Smooth muscle cell (in vitro differentiated cells): Measurements from ENCODE around the gene CYP4F2. TPM values are rescaled to one million over a fixed set of nuclear protein-coding genes. Genes with fewer than 3 reads are reported as not detected.
"Not testable (repeated sequence)": the region's sequence is repeated elsewhere in the genome, so short reads cannot be mapped to it uniquely, and the experiment has no call there.

ENCODE experiments used
- DNase-seq: peaks from one replicate; lab custom pipeline; 2025; ENCODE audit not compliant: unreplicated experiment; lab: John Stamatoyannopoulos, UW
- H2AFZ ChIP-seq: fragments of 200-600 bp; sonication (generic); 2 replicates; pipeline ENCODE4 v1.6.0; 2016; ENCODE audit warnings: antibody characterized with exemption, low read depth, mild to moderate bottlenecking
- H3F3A ChIP-seq: fragments of 200-600 bp; sonication (generic); 2 replicates; pipeline ENCODE4 v1.6.0; 2017; ENCODE audit warnings: antibody characterized with exemption, low read depth
- H3K27ac ChIP-seq: fragments of 200-600 bp; sonication (generic); 2 replicates; pipeline ENCODE4 v1.5.1; 2016; ENCODE audit warnings: low read depth, mild to moderate bottlenecking
- H3K27me3 ChIP-seq: fragments of 200-600 bp; sonication (generic); 2 replicates; pipeline ENCODE4 v1.6.1; 2016; ENCODE audit warnings: low read depth, mild to moderate bottlenecking
- H3K36me3 ChIP-seq: fragments of 200-600 bp; sonication (generic); 2 replicates; pipeline ENCODE4 v1.5.1; 2016; ENCODE audit warnings: low read depth
- H3K4me1 ChIP-seq: fragments of 200-600 bp; sonication (generic); 2 replicates; pipeline ENCODE4 v1.5.1; 2016; ENCODE audit warnings: low read depth
- H3K4me2 ChIP-seq: fragments of 200-600 bp; sonication (generic); 2 replicates; pipeline ENCODE4 v1.6.0; 2016; ENCODE audit warnings: mild to moderate bottlenecking
- H3K4me3 ChIP-seq: fragments of 200-600 bp; sonication (generic); 2 replicates; pipeline ENCODE4 v1.5.1; 2016; ENCODE audit warnings: mild to moderate bottlenecking
- H3K79me2 ChIP-seq: fragments of 200-600 bp; sonication (generic); 2 replicates; pipeline ENCODE4 v1.6.0; 2016; ENCODE audit warnings: low read depth, mild to moderate bottlenecking
- H3K9ac ChIP-seq: fragments of 200-600 bp; sonication (generic); 2 replicates; pipeline ENCODE4 v1.6.0; 2016; ENCODE audit warnings: low read depth
- H3K9me3 ChIP-seq: fragments of 200-600 bp; sonication (generic); replicated peaks from 2 replicates; pipeline ENCODE4 v1.5.1; 2016; ENCODE audit warnings: low read depth
- H4K20me1 ChIP-seq: fragments of 200-600 bp; sonication (generic); 2 replicates; pipeline ENCODE4 v1.6.0; 2016; ENCODE audit warnings: low read depth
- WGBS: methylation state at CpG from one replicate; pipeline ENCODE4 v1.1.7; 2016; ENCODE audit warnings: low lambda C conversion rate; 5-methylcytosine and 5-hydroxymethylcytosine counted together
- polyA plus RNA-seq: library from polyadenylated mRNA; unstranded; fragments of >200 nt; fragmentation: Nextera tagmentation; extraction: Ambion mirVana; gene quantifications from 2 replicates; pipeline ENCODE4 v1.2.1, GENCODE V29; 2016
- total RNA-seq: library from RNA; depleted of rRNA; stranded (reverse); fragments of >200 nt; gene quantifications from 2 replicates; pipeline ENCODE4 v1.2.3, GENCODE V29; 2014
- TF ChIP-seq, protein P1 (sequence below): fragments of 200-600 bp; sonication (generic); IDR thresholded peaks from 2 replicates; pipeline ENCODE4 v1.5.1; 2017; ENCODE audit warnings: borderline replicate concordance, mild to moderate bottlenecking, antibody characterized with exemption; ENCODE audit not compliant: insufficient read depth, poor library complexity, severe bottlenecking

CYP4F2 gene
- total and polyA plus RNA-seq, 2 experiments from 2014 or later = not detected

DNA sequence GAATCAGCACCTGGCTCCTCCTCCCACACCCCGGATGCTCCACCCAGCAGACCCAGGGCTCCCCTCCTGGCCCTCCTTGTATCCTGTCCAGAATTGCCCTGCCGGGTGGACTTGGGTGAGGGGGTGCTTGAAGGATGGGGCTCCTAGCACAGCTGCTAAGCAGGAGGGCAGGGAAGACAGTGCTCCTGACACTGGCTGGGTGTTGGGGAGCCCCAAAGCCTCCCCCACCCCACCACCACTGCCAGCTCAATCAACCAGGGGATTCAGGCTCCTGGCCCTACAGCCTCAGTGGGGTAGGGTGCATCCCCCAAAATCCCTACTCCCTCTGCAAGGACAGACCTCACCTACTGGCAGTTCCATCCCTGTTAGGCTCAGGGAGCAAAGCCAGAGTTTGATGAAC lies 39.1 kb upstream of the CYP4F2 start:
- no peak overlapping the region for H3K4me2 ChIP-seq
- H4K20me1 ChIP-seq = no peaks in the 10 kb centered on the region
- no peaks in the 10 kb centered on the region for H3K9me3 ChIP-seq
- H2AFZ ChIP-seq = no peak overlapping the region
- no peak overlapping the region for H3K27ac ChIP-seq
- no peaks in the 10 kb centered on the region for H3K4me1 ChIP-seq
- TF ChIP-seq, protein P1, sequence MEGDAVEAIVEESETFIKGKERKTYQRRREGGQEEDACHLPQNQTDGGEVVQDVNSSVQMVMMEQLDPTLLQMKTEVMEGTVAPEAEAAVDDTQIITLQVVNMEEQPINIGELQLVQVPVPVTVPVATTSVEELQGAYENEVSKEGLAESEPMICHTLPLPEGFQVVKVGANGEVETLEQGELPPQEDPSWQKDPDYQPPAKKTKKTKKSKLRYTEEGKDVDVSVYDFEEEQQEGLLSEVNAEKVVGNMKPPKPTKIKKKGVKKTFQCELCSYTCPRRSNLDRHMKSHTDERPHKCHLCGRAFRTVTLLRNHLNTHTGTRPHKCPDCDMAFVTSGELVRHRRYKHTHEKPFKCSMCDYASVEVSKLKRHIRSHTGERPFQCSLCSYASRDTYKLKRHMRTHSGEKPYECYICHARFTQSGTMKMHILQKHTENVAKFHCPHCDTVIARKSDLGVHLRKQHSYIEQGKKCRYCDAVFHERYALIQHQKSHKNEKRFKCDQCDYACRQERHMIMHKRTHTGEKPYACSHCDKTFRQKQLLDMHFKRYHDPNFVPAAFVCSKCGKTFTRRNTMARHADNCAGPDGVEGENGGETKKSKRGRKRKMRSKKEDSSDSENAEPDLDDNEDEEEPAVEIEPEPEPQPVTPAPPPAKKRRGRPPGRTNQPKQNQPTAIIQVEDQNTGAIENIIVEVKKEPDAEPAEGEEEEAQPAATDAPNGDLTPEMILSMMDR = no peak
- 87% methylated on average over 2 of the region's 2 CpGs for WGBS
- no peaks in the 10 kb centered on the region for H3K36me3 ChIP-seq
- no peaks in the 10 kb centered on the region for H3F3A ChIP-seq
- H3K9ac ChIP-seq = no peak overlapping the region
- no peak overlapping the region for H3K4me3 ChIP-seq
- H3K27me3 ChIP-seq = no peaks in the 10 kb centered on the region
- DNase-seq = no peak
- H3K79me2 ChIP-seq = no peaks in the 10 kb centered on the region

- WGBS = 74% methylated on average over 3 of the region's 3 CpGs
Observed at GRCh38 chr19:15936173-15936572, 38.3 kb upstream of the CYP4F2 start.

GRCh38 chr19:15935167-15935702 lies 37.4 kb upstream of the CYP4F2 start:
- no peaks in the 10 kb centered on the region for H3F3A ChIP-seq
- no peak overlapping the region for H3K27ac ChIP-seq
- H3K9me3 ChIP-seq = peaks cover 4% of the 10 kb centered on the region
- H3K4me2 ChIP-seq = no peak overlapping the region
- H3K36me3 ChIP-seq = no peaks in the 10 kb centered on the region
- no peaks in the 10 kb centered on the region for H3K4me1 ChIP-seq
- 69% methylated on average over 3 of the region's 3 CpGs for WGBS
- no peak overlapping the region for H3K9ac ChIP-seq
- no peaks in the 10 kb centered on the region for H3K27me3 ChIP-seq
- H4K20me1 ChIP-seq = no peaks in the 10 kb centered on the region
- no peaks in the 10 kb centered on the region for H3K79me2 ChIP-seq
- TF ChIP-seq, protein P1 = no peak
- H3K4me3 ChIP-seq = no peak overlapping the region
- no peak for DNase-seq
- no peak overlapping the region for H2AFZ ChIP-seq

More at GRCh38 chr19:15936173-15936572, 38.3 kb upstream of the CYP4F2 start:
- Histone ChIP-seq H4K20me1 (no peaks in the 10 kb centered on the region), H2AFZ (no peak overlapping the region), H3K79me2 (no peaks in the 10 kb centered on the region), H3K4me3 (no peak overlapping the region), H3K4me2 (no peak overlapping the region), H3K27ac (no peak overlapping the region), H3K36me3 (no peaks in the 10 kb centered on the region), H3F3A (no peaks in the 10 kb centered on the region), H3K9ac (no peak overlapping the region), H3K27me3 (no peaks in the 10 kb centered on the region), H3K4me1 (no peaks in the 10 kb centered on the region), H3K9me3 (no peaks in the 10 kb centered on the region)
- DNase-seq = no peak
- TF ChIP-seq, protein P1 = no peak

DNA sequence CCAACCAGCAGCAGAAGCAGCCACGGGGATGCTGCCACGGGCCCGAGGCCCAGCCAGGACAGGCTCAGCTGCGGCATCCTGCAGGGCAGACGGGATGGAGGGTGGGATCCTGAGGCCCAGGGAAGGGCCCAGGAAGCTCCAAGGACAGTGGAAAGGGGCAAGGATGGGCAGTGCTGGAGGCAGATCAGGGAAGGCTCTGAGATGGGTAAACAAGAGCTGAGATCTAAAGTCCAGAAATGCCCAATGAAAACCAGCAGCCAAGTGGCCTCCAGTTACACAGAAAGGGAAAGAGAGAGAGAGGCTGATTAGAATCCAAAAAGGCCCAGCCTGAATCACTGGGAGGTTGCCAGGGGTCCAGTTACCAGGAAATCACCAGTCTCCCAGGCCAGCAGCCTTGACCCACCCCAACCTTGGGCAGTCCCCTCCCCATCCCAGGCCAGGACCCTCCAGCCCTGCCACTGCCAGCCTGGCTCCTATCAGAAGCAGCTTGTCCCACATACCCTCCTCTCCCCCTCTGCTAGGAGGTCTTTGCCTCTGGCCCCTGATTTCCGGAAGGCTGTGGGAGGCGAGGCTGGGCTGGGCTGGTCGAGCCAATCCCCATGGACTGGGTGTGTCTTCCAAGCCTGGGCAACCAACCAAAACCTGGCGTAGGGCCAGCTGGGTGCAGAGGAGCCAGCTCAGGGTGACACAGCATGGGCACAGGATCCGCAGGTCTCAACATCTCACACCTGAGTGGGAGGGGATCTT lies 36.6 kb upstream of the CYP4F2 start, which contains the start of gene CYP4F11:
TSS of gene CYP4F11 (minus strand) at position 198 of the 747 bp plus-strand sequence. CDS start at position 77, 121 bp downstream.
- no peak within 1 kb of the TSS for H3K27ac ChIP-seq
- no peaks in the 10 kb centered on the region for H3K79me2 ChIP-seq
- no peak for DNase-seq
- H4K20me1 ChIP-seq = no peaks in the 10 kb centered on the region
- no peaks in the 10 kb centered on the region for H3K27me3 ChIP-seq
- H3K36me3 ChIP-seq = no peaks in the 10 kb centered on the region
- H3K9ac ChIP-seq = no peak within 1 kb of the TSS
- TF ChIP-seq, protein P1 = no peak
- H3K4me2 ChIP-seq = no peak within 1 kb of the TSS
- peaks cover 4% of the 10 kb centered on the region for H3K9me3 ChIP-seq
- H3K4me1 ChIP-seq = no peaks in the 10 kb centered on the region
- H3K4me3 ChIP-seq = no peak within 1 kb of the TSS
- H2AFZ ChIP-seq = no peak within 1 kb of the TSS
- no peaks in the 10 kb centered on the region for H3F3A ChIP-seq
- 67% methylated on average over 10 of the region's 10 CpGs for WGBS

DNA sequence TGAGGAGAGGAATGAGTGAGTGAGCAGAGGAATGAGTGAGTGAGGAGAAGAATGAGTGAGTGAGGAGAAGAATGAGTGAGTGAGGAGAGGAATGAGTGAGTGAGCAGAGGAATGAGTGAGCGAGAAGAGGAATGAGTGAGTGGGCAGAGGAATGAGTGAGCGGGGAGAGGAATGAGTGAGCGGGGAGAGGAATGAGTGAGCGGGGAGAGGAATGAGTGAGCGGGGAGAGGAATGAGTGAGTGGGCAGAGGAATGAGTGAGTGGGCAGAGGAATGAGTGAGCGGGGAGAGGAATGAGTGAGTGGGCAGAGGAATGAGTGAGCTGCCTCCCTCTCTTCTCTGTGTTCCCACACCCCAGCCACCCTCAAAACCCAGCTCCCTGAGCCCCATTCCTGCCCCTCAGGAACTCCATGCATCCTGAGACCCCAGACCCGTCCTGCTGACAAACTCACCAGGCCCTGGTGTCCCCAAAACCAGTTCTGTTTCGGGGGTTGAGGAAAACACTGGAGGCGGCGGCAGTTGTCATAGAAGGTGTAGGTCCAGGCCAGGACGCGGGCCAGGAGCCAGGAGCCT lies 36.0 kb upstream of the CYP4F2 start:
- not testable (repeated sequence) for H3K4me1 ChIP-seq, H3K9me3 ChIP-seq, H3K27me3 ChIP-seq, H3K36me3 ChIP-seq, H3F3A ChIP-seq, DNase-seq, H3K27ac ChIP-seq, H3K4me2 ChIP-seq, H2AFZ ChIP-seq, H3K9ac ChIP-seq, H4K20me1 ChIP-seq, H3K79me2 ChIP-seq, H3K4me3 ChIP-seq
- 75% methylated on average over 11 of the region's 12 CpGs for WGBS
